WTC11 (cell line): ENCODE measurements around the gene ANKMY1.

Experiments used
- JUN ChIP-seq: sonication (generic); formaldehyde crosslinking; IDR thresholded peaks from 2 replicates; pipeline ENCODE4 v1.8.0; 2023; ENCODE audit warnings: mild to moderate bottlenecking, missing genetic modification reagents
- TF ChIP-seq, protein P1 (sequence below): fragments of 200-600 bp; IDR thresholded peaks from 2 replicates; pipeline ENCODE4 v1.8.0; 2022; ENCODE audit warnings: antibody characterized with exemption

DNA sequence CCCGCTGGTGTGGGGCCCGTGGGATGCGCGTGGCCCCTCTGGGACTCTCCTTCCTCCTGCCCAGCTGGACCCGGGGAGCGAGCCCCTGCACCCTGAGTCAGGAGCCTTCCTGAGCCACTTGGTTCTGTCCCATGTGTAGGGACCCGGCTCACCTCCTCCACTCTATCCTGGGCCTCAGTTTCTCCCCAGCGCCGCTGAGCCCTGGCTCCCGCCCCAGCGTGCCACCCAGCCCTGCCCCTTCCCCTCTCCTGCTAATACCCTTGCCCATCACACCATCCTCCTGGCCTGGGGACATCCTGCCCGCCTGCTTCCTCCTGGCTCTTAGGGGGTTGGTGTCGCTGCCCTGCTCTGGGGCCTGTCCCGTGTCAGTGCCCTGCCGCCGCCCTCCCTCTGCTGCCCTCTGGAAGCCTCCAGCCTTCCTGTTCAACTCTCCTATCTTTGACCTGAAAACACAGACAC, 97.5 kb downstream of the ANKMY1 start:
- TF ChIP-seq, protein P1, sequence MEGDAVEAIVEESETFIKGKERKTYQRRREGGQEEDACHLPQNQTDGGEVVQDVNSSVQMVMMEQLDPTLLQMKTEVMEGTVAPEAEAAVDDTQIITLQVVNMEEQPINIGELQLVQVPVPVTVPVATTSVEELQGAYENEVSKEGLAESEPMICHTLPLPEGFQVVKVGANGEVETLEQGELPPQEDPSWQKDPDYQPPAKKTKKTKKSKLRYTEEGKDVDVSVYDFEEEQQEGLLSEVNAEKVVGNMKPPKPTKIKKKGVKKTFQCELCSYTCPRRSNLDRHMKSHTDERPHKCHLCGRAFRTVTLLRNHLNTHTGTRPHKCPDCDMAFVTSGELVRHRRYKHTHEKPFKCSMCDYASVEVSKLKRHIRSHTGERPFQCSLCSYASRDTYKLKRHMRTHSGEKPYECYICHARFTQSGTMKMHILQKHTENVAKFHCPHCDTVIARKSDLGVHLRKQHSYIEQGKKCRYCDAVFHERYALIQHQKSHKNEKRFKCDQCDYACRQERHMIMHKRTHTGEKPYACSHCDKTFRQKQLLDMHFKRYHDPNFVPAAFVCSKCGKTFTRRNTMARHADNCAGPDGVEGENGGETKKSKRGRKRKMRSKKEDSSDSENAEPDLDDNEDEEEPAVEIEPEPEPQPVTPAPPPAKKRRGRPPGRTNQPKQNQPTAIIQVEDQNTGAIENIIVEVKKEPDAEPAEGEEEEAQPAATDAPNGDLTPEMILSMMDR: no peak
- TF ChIP-seq JUN (CRISPR knock-in tag): no peak
